ENCODE results near the gene HCRT. TPM values are rescaled to one million over a fixed set of nuclear protein-coding genes. Genes with fewer than 3 reads are reported as not detected.

HCRT gene
- total and polyA plus RNA-seq, 2 of the 4 experiments (the other 2 are of a cell fraction), result not detected

- POLR2A ChIA-PET (ENCODE audit: unreplicated experiment), result no interaction called here
- Histone ChIP-seq H3K4ac (ENCODE audit: low read depth, low read length) (peak overlapping the region; percentile 90), H2BK5ac (ENCODE audit: low read depth, low read length, poor library complexity, severe bottlenecking) (peak overlapping the region; percentile 69), H3K4me2 (ENCODE audit: low read depth, low read length) (peak overlapping the region; percentile 94), H3K9me3 (ENCODE audit: control insufficient read depth, insufficient read depth, low read length) (no peaks in the 10 kb centered on the region), H3K9ac (ENCODE audit: low read depth, low read length) (peak overlapping the region; percentile 93), H3K4me3 (ENCODE audit: insufficient read depth, low read depth, low read length) (peak overlapping the region; percentile 77), H4K5ac (ENCODE audit: low read depth, low read length) (no peak overlapping the region; the same call in 1 of the 2 replicates), H4K8ac (ENCODE audit: low read depth in 2 of 2, low read length in 2 of 2) (peak overlapping the region; percentile 82 to 83), H4K91ac (ENCODE audit: insufficient read depth, low read depth, low read length) (peak overlapping the region; percentile 69), H3K23ac (ENCODE audit: low read depth, low read length) (peak overlapping the region; percentile 94), H2BK15ac (ENCODE audit: low read depth, low read length) (no peak overlapping the region), H3K79me1 (ENCODE audit: low read depth in 1 of 2, low read length in 2 of 2) (peaks cover 3 to 59% of the 10 kb centered on the region in 2 experiments; a peak in 3 of 4 replicates), H3K18ac (ENCODE audit: low read depth, low read length) (peak overlapping the region; percentile 1; the same call in 1 of the 2 replicates), H4K20me1 (ENCODE audit: insufficient read depth, low read length) (peaks cover 52% of the 10 kb centered on the region), H3K56ac (ENCODE audit: extremely low read depth, insufficient read depth, low read length) (peak overlapping the region; percentile 92), H3K36me3 (ENCODE audit: control insufficient read depth, insufficient read depth, low read length) (peaks cover 10% of the 10 kb centered on the region; the same call in 1 of the 2 replicates), H3K4me1 (ENCODE audit: control insufficient read depth, insufficient read depth, low read length) (peaks cover 7% of the 10 kb centered on the region), H2AFZ (replicated peaks; ENCODE audit: low read length, poor library complexity) (peak overlapping the region; percentile 94), H3K27me3 (ENCODE audit: control insufficient read depth, insufficient read depth, low read length) (no peaks in the 10 kb centered on the region), H2AK5ac (ENCODE audit: low read depth, low read length) (peak overlapping the region; percentile 85), H3K9me1 (ENCODE audit: insufficient read depth, low read length) (peaks cover 21% of the 10 kb centered on the region), H2BK120ac (ENCODE audit: low read depth, low read length) (no peak overlapping the region; the same call in 1 of the 2 replicates), H2BK20ac (ENCODE audit: low read depth, low read length) (no peak overlapping the region), H2AK9ac (replicated peaks; ENCODE audit: low read depth, low read length, poor library complexity) (peak overlapping the region; percentile 97), H3K14ac (replicated peaks; ENCODE audit: low read depth, low read length) (peak overlapping the region; percentile 90), H3K27ac (ENCODE audit: insufficient read depth, low read length) (peak overlapping the region; percentile 88)
- peak; percentile 83 for TF ChIP-seq BHLHE40 (IDR thresholded peaks at IDR 0.05; ENCODE audit: low read depth, low read length)
- TF ChIP-seq CHD1 (IDR thresholded peaks at IDR 0.05; ENCODE audit: low read depth, low read length), result 0 out of 2 replicates have a peak, but pooled peaks have one; percentile 41
- no peak for TF ChIP-seq POLR2A (IDR thresholded peaks at IDR 0.05; ENCODE audit: low read depth, low read length)
- in situ Hi-C loops (cut with MboI; ENCODE audit: low sequenced_read_pairs) (no loop called here), intact Hi-C loops (cut with micrococcal nuclease) (no loop called here), dilution Hi-C loops (cut with HindIII; ENCODE audit: low sequenced_read_pairs, unreplicated experiment) (no loop called here)
- CTCF ChIA-PET, result interaction anchor here (0.8 kb wide), 1 partner anchor 364 kb away, joined by 3 read pairs; no protein-coding TSS in a partner anchor
- no CpG with 5 or more reads among the region's 15 CpGs for WGBS, 2 experiments (ENCODE audit: extremely low coverage in 2 of 2, insufficient read length in 1 of 2)
- DNase-seq (peak; percentile 29), ATAC-seq (ENCODE audit: low read depth) (peak; percentile 6; the same call in 1 of the 2 replicates)
- no TSS peak for BruUV-seq (replicated peaks)
Observed at GRCh38 chr17:42153919-42154742, 31.1 kb downstream of the HCRT start.

All from IMR-90 (cell line).